Loucy (cell line): ENCODE measurements around the gene DNAH5.

ENCODE experiments used
- H2AFZ ChIP-seq: fragments of 200-600 bp; sonication (generic); 2 replicates; pipeline ENCODE4 v1.6.0; 2016; ENCODE audit warnings: antibody characterized with exemption, mild to moderate bottlenecking, low read length, moderate library complexity
- H3F3A ChIP-seq: fragments of 200-600 bp; 2 replicates; pipeline ENCODE4 v1.6.0; 2016; ENCODE audit warnings: antibody characterized with exemption, low read depth, mild to moderate bottlenecking
- H3K27me3 ChIP-seq: fragments of 200-600 bp; sonication (generic); 2 replicates; pipeline ENCODE4 v1.6.1; 2014; ENCODE audit warnings: low read length, mild to moderate bottlenecking; ENCODE audit not compliant: insufficient read depth, poor library complexity, severe bottlenecking
- H3K36me3 ChIP-seq: fragments of 200-600 bp; sonication (generic); 2 replicates; pipeline ENCODE4 v1.6.1; 2016; ENCODE audit warnings: low read length; ENCODE audit not compliant: insufficient read depth
- H3K4me1 ChIP-seq: fragments of 200-600 bp; sonication (generic); 2 replicates; pipeline ENCODE4 v1.5.1; 2014; ENCODE audit warnings: low read length, mild to moderate bottlenecking; ENCODE audit not compliant: insufficient read depth, poor library complexity, severe bottlenecking
- H3K4me2 ChIP-seq: fragments of 200-600 bp; sonication (generic); 2 replicates; pipeline ENCODE4 v1.6.0; 2014; ENCODE audit warnings: antibody characterized with exemption, low read length, low read depth, mild to moderate bottlenecking; ENCODE audit not compliant: poor library complexity, severe bottlenecking
- H3K4me3 ChIP-seq: fragments of 200-600 bp; sonication (generic); 2 replicates; pipeline ENCODE4 v1.5.1; 2014; ENCODE audit warnings: low read length, mild to moderate bottlenecking, mixed read lengths; ENCODE audit not compliant: poor library complexity, severe bottlenecking
- H3K79me2 ChIP-seq: fragments of 200-600 bp; sonication (generic); 2 replicates; pipeline ENCODE4 v1.6.1; 2014; ENCODE audit warnings: low read length; ENCODE audit not compliant: insufficient read depth
- H3K9ac ChIP-seq: fragments of 200-600 bp; sonication (generic); 2 replicates; pipeline ENCODE4 v1.6.0; 2014; ENCODE audit warnings: mild to moderate bottlenecking, low read depth, low read length, moderate library complexity; ENCODE audit not compliant: poor library complexity, severe bottlenecking
- H3K9me2 ChIP-seq: fragments of 200-600 bp; sonication (generic); replicated peaks from 2 replicates; pipeline ENCODE4 v1.6.1; 2016; ENCODE audit warnings: low read depth, low read length, mixed read lengths
- H3K9me3 ChIP-seq: fragments of 200-600 bp; sonication (generic); 2 replicates; pipeline ENCODE4 v1.6.1; 2014; ENCODE audit warnings: mild to moderate bottlenecking, antibody characterized with exemption, low read length, low read depth; ENCODE audit not compliant: insufficient read depth
- H4K20me1 ChIP-seq: fragments of 200-600 bp; sonication (generic); 2 replicates; pipeline ENCODE4 v1.6.0; 2014; ENCODE audit warnings: antibody characterized with exemption, low read length, mild to moderate bottlenecking; ENCODE audit not compliant: insufficient read depth, poor library complexity, severe bottlenecking
- CTCF ChIP-seq: fragments of 200-600 bp; sonication (generic); conservative IDR thresholded peaks from 2 replicates; pipeline ENCODE4 v1.5.1; 2014; ENCODE audit warnings: mild to moderate bottlenecking, antibody characterized with exemption, low read length
- EZH2phosphoT487 ChIP-seq: fragments of 200-600 bp; IDR thresholded peaks from 2 replicates; pipeline ENCODE4 v1.6.1; 2018; ENCODE audit warnings: antibody characterized with exemption, mild to moderate bottlenecking, moderate library complexity, borderline replicate concordance

Gene DNAH5

DNA sequence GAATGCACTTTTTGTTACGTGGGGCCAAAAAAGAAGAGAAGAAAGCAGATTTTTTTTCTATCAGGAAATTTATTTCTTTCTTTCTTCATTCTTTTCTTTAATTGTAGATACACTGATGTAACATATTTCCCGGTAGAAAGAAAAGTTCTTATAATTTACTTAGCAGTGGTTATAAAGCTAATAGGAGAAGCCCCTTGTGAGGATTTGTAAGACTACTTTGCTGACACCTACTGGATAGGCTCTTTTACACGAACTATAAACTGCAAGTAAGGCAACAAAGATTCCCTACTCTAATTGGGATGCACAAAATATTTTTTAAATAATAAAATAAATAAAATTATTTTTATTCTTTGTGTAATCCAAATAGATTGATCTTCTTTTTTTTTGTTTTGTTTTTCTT, 284.4 kb downstream of the DNAH5 start:
- no peak overlapping the region for H3K9ac ChIP-seq
- H3F3A ChIP-seq, result no peaks in the 10 kb centered on the region
- no peak overlapping the region for H3K4me2 ChIP-seq
- H3K9me3 ChIP-seq, result no peaks in the 10 kb centered on the region
- H4K20me1 ChIP-seq, result no peaks in the 10 kb centered on the region
- no peak overlapping the region for H2AFZ ChIP-seq
- no peaks in the 10 kb centered on the region for H3K79me2 ChIP-seq
- TF ChIP-seq EZH2phosphoT487 (no peak), CTCF (no peak)
- no peaks in the 10 kb centered on the region for H3K27me3 ChIP-seq
- H3K36me3 ChIP-seq, result no peaks in the 10 kb centered on the region
- no peaks in the 10 kb centered on the region for H3K4me1 ChIP-seq
- H3K9me2 ChIP-seq, result no peaks in the 10 kb centered on the region
- no peak overlapping the region for H3K4me3 ChIP-seq

DNA sequence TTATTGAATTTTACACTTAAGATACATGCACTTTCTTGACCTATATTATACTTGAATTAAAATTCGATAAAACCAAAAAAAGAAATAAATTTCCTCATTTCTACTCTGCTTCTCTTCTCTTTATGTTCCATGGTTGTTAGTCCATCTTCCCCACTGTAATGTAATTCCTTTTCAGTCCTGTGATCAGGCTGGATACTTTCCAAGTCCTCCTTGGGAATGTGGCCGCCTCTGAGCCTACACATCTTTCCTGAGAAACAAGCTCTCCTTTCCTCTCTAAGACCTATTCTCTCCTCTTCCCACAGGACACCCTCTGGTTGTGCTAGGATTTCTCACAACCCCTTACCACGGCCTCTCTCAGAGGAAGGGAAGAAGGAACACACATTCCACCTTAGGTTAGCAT, 285.1 kb downstream of the DNAH5 start:
- no peaks in the 10 kb centered on the region for H4K20me1 ChIP-seq
- H3K27me3 ChIP-seq, result no peaks in the 10 kb centered on the region
- no peak overlapping the region for H3K9ac ChIP-seq
- H2AFZ ChIP-seq, result no peak overlapping the region
- H3K9me3 ChIP-seq, result no peaks in the 10 kb centered on the region
- no peaks in the 10 kb centered on the region for H3K9me2 ChIP-seq
- H3F3A ChIP-seq, result no peaks in the 10 kb centered on the region
- no peaks in the 10 kb centered on the region for H3K36me3 ChIP-seq
- no peaks in the 10 kb centered on the region for H3K4me1 ChIP-seq
- no peak overlapping the region for H3K4me3 ChIP-seq
- H3K79me2 ChIP-seq, result no peaks in the 10 kb centered on the region
- no peak for TF ChIP-seq CTCF
- no peak for TF ChIP-seq EZH2phosphoT487
- H3K4me2 ChIP-seq, result no peak overlapping the region

DNA sequence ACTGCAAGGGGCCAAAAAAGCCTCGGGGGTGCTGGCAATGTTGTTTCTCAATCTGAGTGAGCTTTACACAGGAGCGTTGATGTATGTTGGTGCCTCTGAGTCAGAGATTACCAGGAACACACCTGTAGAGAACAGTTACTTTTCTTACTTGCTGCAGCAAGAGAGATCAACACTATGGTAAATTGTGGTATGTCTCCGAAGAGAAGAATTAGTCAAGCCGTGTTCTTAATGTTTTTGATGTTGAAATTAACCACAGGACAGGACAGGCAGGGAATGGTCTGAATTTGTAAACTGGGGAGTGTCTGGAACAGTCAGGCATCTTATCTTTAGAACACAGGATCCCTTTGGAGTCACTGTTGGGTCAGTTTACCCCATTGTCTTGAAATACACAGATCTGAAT, 285.7 kb downstream of the DNAH5 start:
- no peaks in the 10 kb centered on the region for H3K9me3 ChIP-seq
- H3K27me3 ChIP-seq, result no peaks in the 10 kb centered on the region
- H2AFZ ChIP-seq, result no peak overlapping the region
- TF ChIP-seq CTCF (no peak), EZH2phosphoT487 (no peak)
- no peak overlapping the region for H3K4me3 ChIP-seq
- H3F3A ChIP-seq, result no peaks in the 10 kb centered on the region
- no peaks in the 10 kb centered on the region for H3K79me2 ChIP-seq
- no peaks in the 10 kb centered on the region for H3K36me3 ChIP-seq
- H3K9me2 ChIP-seq, result no peaks in the 10 kb centered on the region
- H3K4me1 ChIP-seq, result no peaks in the 10 kb centered on the region
- H4K20me1 ChIP-seq, result no peaks in the 10 kb centered on the region
- no peak overlapping the region for H3K9ac ChIP-seq
- H3K4me2 ChIP-seq, result no peak overlapping the region
